GM23248 (cell line): ENCODE data around the gene CAMP.

ENCODE experiments used
- EZH2 ChIP-seq: fragments of 200-600 bp; sonication (generic); IDR thresholded peaks from 2 replicates; pipeline ENCODE4 v1.6.1; 2018; ENCODE audit warnings: antibody characterized with exemption, mild to moderate bottlenecking; ENCODE audit not compliant: insufficient read depth, poor library complexity, severe bottlenecking
- EZH2phosphoT487 ChIP-seq: fragments of 200-600 bp; sonication (generic); IDR thresholded peaks from 2 replicates; pipeline ENCODE4 v1.6.1; 2018; ENCODE audit warnings: antibody characterized with exemption, moderate library complexity, mild to moderate bottlenecking, low read depth; ENCODE audit not compliant: insufficient read depth

GRCh38 chr3:48196611-48197010 is 26.7 kb upstream of the CAMP start:
- TF ChIP-seq EZH2: no peak
- no peak for TF ChIP-seq EZH2phosphoT487
